ENCODE results near the gene MRI1. TPM values are rescaled to one million over a fixed set of nuclear protein-coding genes. Genes with fewer than 3 reads are reported as not detected.
A peak's percentile ranks its signal among the peaks of the same experiment; 100 is the strongest.

MRI1 gene
- total RNA-seq, 2 experiments from 2014 or later = 20.4 to 21.1 TPM

GRCh38 chr19:13821292-13821691, 57.0 kb downstream of the MRI1 start:
- Histone ChIP-seq H3K4me1 (ENCODE audit: insufficient read depth, low read length) (no peaks in the 10 kb centered on the region), H3K4me3 (ENCODE audit: low read length) (no peak overlapping the region), H3K9me3 (ENCODE audit: control insufficient read depth in 1 of 2, insufficient read depth in 1 of 2, low read length in 2 of 2) (no peaks in the 10 kb centered on the region), H3K27ac (ENCODE audit: low read depth in 1 of 2, low read length in 2 of 2) (no peak overlapping the region), H3K27me3 (ENCODE audit: control insufficient read depth in 1 of 2, insufficient read depth in 2 of 2, low read length in 2 of 2) (no peaks in the 10 kb centered on the region), H3K36me3 (ENCODE audit: insufficient read depth, low read length) (peaks cover 16% of the 10 kb centered on the region)
- no peaks in the 10 kb centered on the region for H3K9me3 Mint-ChIP-seq
- H3K36me3 Mint-ChIP-seq (ENCODE audit: low read depth) = peaks cover 21% of the 10 kb centered on the region
- ChIA-PET CTCF (interaction anchor here (1.3 kb wide), 1 partner anchor 41 kb away, joined by 4 read pairs; no protein-coding TSS in a partner anchor), POLR2A (no interaction called here)
- ATAC-seq (ENCODE audit: poor library complexity) (no peak), DNase-seq (peak in 1 of 14 experiments; percentile 36)
- no peaks in the 10 kb centered on the region for H3K27me3 Mint-ChIP-seq
- H3K4me1 Mint-ChIP-seq (ENCODE audit: low read depth) = peaks cover 13% of the 10 kb centered on the region
- no peak overlapping the region for H3K27ac Mint-ChIP-seq
- H3K4me3 Mint-ChIP-seq = no peak overlapping the region
- intact Hi-C loops (cut with DNase I, micrococcal nuclease) = no loop called here
- TF ChIP-seq, protein P1, sequence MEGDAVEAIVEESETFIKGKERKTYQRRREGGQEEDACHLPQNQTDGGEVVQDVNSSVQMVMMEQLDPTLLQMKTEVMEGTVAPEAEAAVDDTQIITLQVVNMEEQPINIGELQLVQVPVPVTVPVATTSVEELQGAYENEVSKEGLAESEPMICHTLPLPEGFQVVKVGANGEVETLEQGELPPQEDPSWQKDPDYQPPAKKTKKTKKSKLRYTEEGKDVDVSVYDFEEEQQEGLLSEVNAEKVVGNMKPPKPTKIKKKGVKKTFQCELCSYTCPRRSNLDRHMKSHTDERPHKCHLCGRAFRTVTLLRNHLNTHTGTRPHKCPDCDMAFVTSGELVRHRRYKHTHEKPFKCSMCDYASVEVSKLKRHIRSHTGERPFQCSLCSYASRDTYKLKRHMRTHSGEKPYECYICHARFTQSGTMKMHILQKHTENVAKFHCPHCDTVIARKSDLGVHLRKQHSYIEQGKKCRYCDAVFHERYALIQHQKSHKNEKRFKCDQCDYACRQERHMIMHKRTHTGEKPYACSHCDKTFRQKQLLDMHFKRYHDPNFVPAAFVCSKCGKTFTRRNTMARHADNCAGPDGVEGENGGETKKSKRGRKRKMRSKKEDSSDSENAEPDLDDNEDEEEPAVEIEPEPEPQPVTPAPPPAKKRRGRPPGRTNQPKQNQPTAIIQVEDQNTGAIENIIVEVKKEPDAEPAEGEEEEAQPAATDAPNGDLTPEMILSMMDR (IDR thresholded peaks at IDR 0.05) = no peak

DNA sequence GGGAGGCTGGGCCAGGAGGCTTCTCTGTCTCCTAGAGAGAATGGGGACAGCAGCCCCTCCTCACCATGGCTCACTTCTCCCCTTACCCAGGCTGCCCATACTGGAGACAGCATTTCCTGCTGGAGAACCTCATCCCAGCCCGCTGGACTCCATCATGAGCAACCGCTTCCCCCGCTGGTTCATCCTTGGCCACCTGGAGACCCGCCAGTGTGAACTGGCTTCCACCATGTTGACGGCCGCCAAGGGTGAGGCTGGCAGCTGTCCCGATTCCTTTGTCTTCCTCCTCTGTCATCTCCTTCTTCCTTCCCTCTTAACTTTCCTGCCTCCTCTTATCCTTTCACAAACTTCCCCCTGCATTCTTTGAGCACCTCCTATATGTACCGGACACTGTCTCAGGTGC, 58.9 kb downstream of the MRI1 start:
- Histone ChIP-seq H3K36me3 (ENCODE audit: insufficient read depth, low read length) (peaks cover 10% of the 10 kb centered on the region), H3K9me3 (ENCODE audit: control insufficient read depth in 1 of 2, insufficient read depth in 1 of 2, low read length in 2 of 2) (no peaks in the 10 kb centered on the region), H3K27me3 (ENCODE audit: control insufficient read depth in 1 of 2, insufficient read depth in 2 of 2, low read length in 2 of 2) (no peaks in the 10 kb centered on the region), H3K27ac (ENCODE audit: low read depth in 1 of 2, low read length in 2 of 2) (no peak overlapping the region), H3K4me3 (ENCODE audit: low read length) (no peak overlapping the region), H3K4me1 (ENCODE audit: insufficient read depth, low read length) (no peaks in the 10 kb centered on the region)
- DNase-seq (peak in 1 of 14 experiments; percentile 43), ATAC-seq (ENCODE audit: poor library complexity) (no peak)
- Mint-ChIP-seq H3K4me1 (ENCODE audit: low read depth) (peaks cover 1% of the 10 kb centered on the region), H3K27me3 (no peaks in the 10 kb centered on the region), H3K36me3 (ENCODE audit: low read depth) (peaks cover 26% of the 10 kb centered on the region), H3K4me3 (no peak overlapping the region), H3K27ac (no peak overlapping the region), H3K9me3 (no peaks in the 10 kb centered on the region)
- intact Hi-C loops (cut with DNase I, micrococcal nuclease) = no loop called here
- POLR2A ChIA-PET = no interaction called here
- TF ChIP-seq, protein P1 (IDR thresholded peaks at IDR 0.05) = no peak
- CTCF ChIA-PET = no interaction called here

Other genes starting within 250 kb of the MRI1 start
- gene C19orf53, start 9.9 kb downstream of the MRI1 start, total RNA-seq = 100 to 1,000 TPM; 119 TPM
- gene ZSWIM4, start 30.9 kb downstream of the MRI1 start, total RNA-seq = 1 to 10 TPM; 3.5 to 3.8 TPM
- under 1 TPM in 1 of 2 experiments, not detected in 1; 0.87 TPM for gene NANOS3, start 112.6 kb downstream of the MRI1 start, total RNA-seq
- gene BRME1, start 141.6 kb downstream of the MRI1 start, total RNA-seq = 1 to 10 TPM; 1.1 to 1.3 TPM
- gene CC2D1A, start 141.7 kb downstream of the MRI1 start, total RNA-seq = 10 to 100 TPM; 16.4 to 16.9 TPM
- not detected for gene PODNL1, start 173.9 kb downstream of the MRI1 start, total RNA-seq
- gene DCAF15, start 188.0 kb downstream of the MRI1 start, total RNA-seq = 10 to 100 TPM; 84.9 to 85.0 TPM
- gene RFX1, start 241.8 kb downstream of the MRI1 start, total RNA-seq = 10 to 100 TPM; 14.6 to 16.3 TPM